SIG-M5 treated with dmso at 0.1 percent for 504 hours (cell line): Measurements from ENCODE around the gene C12orf57.
A peak's percentile ranks its signal among the peaks of the same experiment; 100 is the strongest.

Source experiments
- DNase-seq: peaks from one replicate; lab custom pipeline; 2025; ENCODE audit not compliant: unreplicated experiment; lab: John Stamatoyannopoulos, UW

The C12orf57 gene

GRCh38 chr12:6917491-6918231, 26.2 kb upstream of the C12orf57 start:
- no peak for DNase-seq

- no peak for DNase-seq
Measured at GRCh38 chr12:6919588-6919987, 24.2 kb upstream of the C12orf57 start.

- DNase-seq = no peak
Measured at GRCh38 chr12:6921539-6921938, 22.3 kb upstream of the C12orf57 start.

- DNase-seq = no peak
Measured at GRCh38 chr12:6921996-6922946, 21.6 kb upstream of the C12orf57 start.

GRCh38 chr12:6923003-6923732, 20.7 kb upstream of the C12orf57 start:
- no peak for DNase-seq

- no peak for DNase-seq
Measured at GRCh38 chr12:6923851-6924250, 20.0 kb upstream of the C12orf57 start.

- DNase-seq = no peak
Measured at GRCh38 chr12:6925239-6925539, 18.6 kb upstream of the C12orf57 start.

GRCh38 chr12:6925540-6926279, 18.1 kb upstream of the C12orf57 start:
- DNase-seq = no peak

GRCh38 chr12:6927379-6928021, 16.3 kb upstream of the C12orf57 start, which contains the start of gene ATN1:
Gene ATN1, plus strand, starts transcription at chr12:6927959. Its CDS starts 6,043 bp downstream, at chr12:6934002.
- peak; percentile 45 for DNase-seq

GRCh38 chr12:6928022-6928702, 15.7 kb upstream of the C12orf57 start:
- DNase-seq = no peak

GRCh38 chr12:6928703-6929407, 15.0 kb upstream of the C12orf57 start:
- DNase-seq = no peak

- no peak for DNase-seq
Measured at GRCh38 chr12:6929466-6930452, 14.1 kb upstream of the C12orf57 start.

- DNase-seq = no peak
Measured at GRCh38 chr12:6932766-6933165, 11.1 kb upstream of the C12orf57 start.

GRCh38 chr12:6934110-6934509, 9.7 kb upstream of the C12orf57 start:
- DNase-seq = no peak

GRCh38 chr12:6935371-6936193, 8.2 kb upstream of the C12orf57 start:
- no peak for DNase-seq

- DNase-seq = no peak
Measured at GRCh38 chr12:6936194-6936635, 7.6 kb upstream of the C12orf57 start.
